Measurements from ENCODE around the gene TIAL1.
"Not testable (repeated sequence)": the region's sequence is repeated elsewhere in the genome, so short reads cannot be mapped to it uniquely, and the experiment has no call there.

Gene TIAL1

DNA sequence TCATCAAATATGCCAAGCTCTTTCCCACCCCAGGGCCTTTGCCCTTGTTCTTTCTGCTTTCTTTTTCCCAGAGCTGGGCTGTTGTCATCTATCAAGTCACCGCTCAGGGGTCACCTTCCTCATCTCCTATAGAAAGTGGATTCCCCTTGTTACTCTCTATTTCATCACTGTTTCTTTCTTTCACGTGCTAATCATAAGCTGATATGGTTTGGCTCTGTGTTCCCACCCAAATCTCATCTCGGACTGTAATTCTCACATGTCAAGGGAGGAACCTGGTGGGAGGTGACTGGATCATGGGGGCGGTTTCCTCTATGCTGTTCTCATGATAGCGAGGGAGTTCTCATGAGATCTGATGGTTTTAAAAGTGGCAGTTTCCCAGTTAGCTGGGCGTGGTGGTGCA lies 17.0 kb upstream of the TIAL1 start:
- no peak for DNase-seq (ENCODE audit: low spot score)

DNA sequence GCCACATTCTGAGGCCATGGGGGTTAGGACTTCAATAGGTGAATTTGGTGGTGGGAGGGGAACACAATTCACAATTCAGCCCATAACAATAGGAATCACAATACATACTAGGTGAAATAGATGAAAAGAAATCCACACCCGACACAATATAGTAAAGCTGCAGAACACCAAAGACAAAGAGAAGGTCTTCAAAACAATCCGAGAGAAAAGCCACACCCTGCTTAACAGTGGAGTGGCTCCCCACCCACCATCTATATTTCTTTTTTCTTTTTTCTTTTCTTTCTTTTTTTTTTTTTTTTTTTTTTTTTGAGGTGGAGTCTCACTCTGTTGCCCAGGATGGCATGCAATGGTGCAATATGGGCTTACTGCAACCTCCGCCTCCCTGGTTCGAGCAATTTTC lies 14.7 kb upstream of the TIAL1 start:
- DNase-seq (ENCODE audit: low spot score), result no peak

DNA sequence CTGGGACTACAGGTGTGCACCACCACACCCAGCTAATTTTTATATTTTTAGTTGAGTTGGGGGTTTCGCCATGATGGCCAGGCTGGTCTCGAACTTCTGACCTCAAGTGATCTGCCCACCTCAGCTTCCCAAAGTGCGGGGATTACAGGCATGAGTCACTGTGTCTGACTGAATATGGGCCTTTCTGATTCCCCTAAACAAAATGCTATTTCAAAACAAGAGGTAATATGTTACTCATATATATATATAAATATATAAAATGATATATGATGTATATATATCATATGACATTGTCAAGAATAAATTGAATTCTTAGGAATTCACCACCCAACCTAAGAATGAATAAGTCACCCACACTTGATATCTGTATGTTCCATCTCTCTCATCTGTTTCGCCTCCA lies 12.8 kb upstream of the TIAL1 start:
- no peak for DNase-seq (ENCODE audit: low spot score)

DNA sequence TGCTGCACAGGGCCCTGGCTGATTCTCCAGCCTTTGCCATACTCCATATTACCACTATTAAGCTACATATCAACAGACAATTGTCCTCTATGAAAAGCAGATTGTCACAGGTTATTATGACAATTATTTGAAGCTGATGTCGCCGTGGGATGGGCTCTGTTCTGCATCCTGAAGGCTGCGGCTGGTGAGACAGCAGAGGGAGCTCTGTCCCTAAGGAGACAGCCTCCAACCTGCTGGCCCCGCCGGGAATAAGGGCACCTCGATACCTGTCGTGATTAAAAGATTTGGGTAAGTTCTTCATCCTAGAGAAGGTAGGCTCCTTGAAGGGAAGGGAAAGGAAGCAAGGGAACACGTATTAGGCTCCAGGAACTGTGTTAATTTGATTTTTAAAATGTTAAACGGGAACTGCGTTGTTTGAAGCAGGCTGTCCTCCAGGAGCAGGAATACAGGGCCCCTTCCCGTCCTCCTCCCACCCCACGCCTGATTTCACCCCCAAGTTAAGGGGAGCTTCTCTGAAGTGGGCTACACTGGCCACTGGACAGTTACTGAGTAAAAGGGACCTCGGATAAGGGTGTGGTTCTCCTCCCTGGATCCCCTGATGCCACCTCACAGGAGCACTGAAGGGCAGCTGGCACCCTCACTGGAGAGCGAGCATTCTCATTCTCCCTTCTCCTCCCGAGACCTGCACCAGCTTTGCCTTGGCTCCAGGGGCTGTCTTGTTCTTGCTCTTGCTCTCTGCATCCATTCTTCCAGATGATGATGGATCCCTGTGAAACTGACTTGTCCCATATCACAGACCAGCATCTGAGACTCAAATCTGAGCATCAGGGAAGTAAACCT lies 11.8 kb upstream of the TIAL1 start:
- DNase-seq (ENCODE audit: low spot score), result peak; percentile 83

DNA sequence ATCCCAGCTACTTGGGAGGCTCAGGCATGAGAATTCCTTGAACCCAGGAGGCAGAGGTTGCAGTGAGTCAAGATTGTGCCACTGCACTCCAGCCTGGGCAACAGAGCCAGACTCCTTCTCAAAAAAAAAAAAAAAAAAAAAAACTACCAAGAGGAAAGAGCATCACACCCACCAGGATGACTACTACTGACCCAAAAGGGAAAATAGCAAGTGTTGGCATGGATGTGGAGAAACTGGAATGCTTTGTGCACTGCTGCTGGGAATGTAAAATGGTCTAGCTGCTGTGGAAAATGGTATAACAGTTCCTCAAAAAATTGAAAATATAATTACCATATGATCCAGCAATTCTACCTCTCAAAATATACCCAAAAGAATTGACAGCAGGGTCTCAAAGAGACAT lies 7.7 kb upstream of the TIAL1 start:
- no peak for DNase-seq (ENCODE audit: low spot score)

DNA sequence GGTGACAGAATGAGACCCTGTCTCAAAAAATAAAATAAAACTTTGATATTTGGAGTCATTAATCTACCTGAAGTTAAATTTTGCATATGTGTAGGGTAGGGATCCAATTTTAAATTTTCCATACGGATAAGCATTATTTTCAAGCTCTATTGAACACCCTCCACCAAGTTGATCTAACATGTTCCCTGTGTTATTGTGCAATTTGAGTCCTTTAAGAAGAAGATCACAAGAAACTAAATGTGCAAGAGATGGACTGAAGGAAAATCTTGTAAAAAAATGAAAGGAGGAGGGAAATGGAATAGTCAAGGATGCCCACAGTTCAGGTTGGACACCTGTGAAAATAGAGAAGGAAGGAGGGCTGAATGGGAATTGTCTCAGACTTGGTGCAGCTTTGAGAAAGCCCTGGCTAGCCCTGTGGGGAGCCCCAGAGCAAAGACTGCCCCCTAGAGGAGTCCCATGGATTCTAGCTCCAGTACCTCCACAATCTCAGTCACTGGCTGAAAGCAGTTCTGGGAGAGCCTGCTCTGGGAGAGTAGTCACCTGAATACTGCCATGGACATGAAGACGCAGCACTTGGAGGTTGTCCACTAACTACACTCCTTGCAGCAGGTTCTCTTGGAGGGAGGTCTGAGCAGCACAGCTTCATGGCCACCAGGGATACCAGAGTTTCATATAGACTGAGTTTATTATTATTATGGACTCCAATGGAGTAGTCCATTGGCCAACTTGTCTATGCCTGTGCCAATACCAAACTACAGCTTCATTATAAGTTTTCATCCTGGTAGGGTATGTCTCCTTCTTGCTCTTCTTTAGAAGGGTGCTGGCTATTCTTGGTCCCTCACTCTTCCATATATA lies 5.7 kb upstream of the TIAL1 start:
- DNase-seq (ENCODE audit: low spot score), result peak; percentile 47

DNA sequence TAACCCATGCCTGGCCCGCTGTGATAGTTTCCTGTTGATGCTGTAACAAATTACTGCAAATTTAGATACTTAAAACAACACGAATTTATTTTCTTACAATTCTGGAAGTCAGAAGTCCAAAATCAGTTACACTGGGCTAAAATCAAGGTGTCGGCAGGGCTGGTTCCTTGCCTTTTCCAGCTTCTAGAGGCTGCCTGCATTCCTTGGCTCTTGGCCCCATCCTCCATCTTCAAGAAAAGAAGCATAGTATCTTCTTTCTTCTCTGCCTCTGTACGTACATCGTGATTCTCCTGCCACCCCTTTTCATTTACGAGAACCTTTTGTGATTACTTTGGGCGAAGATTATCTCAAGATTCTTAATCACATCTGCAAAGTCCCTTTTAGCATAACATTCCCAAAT lies 1.6 kb upstream of the TIAL1 start:
- no peak for DNase-seq (ENCODE audit: low spot score)

DNA sequence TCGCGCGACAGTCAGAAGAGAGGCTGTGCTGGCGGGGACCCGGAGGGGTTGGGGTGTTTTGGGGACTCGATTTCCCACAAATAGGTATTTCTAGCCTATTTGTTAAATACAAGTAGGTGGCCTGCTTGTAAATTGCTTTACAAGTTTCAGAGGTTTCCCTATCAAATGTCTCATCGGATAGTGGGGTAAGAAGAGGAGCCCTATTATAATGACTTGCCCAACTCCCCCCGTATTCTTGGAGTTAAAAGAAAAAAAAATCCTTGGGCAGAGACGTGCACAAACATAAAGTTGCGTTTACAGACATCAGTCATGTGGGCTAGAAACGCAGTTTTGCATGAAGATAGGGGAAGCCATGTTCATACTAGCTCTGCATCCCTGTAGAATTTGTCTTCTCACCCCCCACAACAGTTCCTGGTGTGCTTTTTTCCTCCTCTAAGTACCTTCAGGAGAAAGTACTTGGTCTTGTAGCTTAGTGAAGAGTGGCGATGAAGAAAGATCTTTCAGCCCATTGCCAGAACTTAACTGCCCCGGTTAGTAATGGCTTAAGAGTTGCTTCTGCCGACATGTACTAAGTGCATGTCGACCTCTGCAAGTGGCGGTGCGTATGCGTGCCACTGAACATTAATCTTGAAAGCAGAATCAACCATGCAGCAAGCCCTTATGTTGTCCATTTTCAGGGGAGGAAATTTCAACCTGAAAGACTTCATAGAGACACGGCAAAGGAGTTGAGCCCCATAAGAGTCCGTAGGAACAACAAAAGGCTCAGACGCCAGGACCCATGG lies 832 bp upstream of the TIAL1 start:
- DNase-seq (ENCODE audit: low spot score), result no peak

DNA sequence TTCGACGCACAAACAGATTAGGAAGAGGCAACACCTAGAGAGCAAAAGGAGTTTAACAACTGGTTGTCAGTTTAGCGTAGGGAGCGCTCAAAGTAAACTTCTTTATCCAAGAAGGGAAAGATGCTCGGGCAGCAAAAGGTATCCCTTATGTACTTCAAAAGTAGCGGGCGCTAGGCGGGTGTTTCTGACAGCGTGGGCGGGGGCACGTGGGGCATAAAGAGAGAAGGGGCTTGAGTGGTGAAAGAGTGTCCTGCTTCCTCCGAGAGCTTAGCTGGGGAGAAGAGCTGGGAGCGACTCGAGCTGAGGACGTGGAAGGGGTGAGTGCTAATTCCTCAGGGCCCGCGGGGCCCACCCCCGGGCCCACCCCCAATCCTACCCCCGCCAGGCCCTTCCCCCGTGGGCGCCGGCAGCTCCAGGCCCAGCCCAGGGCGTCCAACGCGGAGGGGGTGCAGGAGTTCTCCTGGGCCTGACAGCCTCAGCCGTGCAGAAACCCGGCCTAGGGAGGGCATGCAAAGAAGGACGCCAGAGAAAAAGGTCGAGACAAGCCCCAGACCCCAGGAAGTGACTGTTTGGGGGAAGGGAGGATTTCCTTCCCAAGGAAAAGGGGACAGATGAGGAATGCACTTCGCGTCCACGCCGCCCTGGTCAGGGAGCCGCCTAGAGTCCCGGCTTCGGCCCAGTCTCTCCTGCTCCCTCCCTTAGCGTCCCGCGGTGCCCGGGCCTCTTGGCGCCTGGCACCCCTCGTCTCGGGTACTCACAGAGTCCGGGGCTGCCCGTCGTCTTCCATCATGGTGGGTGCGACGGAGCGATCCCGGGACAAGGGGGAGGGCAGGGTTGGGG lies 868 bp downstream of the TIAL1 start:
- no peak for DNase-seq (ENCODE audit: low spot score)

DNA sequence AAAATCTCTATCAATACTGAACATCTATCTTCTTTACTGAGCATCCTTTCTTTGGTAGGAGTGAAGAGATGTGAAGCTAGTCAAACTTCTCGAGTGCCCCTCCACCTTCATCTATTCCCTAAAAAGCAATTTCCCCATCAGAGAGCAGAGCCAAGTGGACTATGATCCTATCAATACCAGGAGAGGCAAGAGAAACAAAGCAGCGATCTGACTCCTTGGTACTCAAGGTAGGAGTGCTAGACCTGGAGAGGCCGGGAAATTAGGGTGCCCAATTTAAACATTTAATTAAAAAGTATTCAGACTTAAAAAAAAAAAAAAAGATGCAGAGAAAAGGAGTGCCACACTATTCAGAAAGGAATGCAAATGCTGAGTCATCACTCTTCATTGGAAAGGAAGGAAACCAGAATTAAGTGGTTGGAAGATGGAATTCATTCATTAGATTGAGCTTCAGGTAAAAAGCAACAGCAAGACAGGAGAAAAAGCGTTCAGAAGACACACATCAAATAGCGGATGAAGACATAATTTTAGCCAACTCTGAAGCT lies 1.6 kb downstream of the TIAL1 start:
- no peak for DNase-seq (ENCODE audit: low spot score)

DNA sequence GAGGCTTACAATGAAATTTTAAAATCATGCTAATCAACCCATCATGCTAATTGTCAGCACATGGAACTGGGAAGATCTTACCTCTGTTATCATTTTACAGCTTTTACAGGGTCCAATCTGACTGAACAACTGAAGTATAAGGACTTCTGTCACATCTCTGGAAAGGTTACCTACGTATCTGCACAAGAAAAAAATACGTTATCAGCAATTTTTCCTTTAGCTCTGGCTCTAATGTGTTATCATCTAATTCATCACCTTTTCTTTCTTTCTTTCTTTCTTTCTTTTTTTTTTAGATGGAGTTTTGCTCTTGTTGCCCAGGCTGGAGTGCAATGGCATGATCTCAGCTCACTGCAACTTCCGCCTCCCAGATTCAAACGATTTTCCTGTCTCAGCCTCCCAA lies 8.7 kb downstream of the TIAL1 start:
- no peak for DNase-seq (ENCODE audit: low spot score)

DNA sequence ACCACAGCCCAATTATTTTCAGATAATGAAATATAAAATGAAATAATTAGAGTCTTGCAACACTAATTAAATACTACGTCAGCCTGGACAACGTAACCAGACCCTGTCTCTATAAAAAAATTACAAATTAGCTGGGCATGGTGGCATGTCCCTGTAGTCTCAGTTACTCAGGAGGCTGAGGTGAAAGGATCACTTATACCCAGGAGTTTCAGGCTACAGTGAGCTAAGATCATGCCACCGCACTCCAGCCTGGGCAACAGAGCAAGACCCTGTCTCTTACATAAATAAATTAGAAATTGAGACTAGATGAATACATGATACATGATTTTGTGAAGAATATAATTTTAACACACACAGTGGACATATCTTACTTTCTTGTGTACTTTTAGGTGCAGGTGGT lies 18.4 kb downstream of the TIAL1 start:
- DNase-seq (ENCODE audit: low spot score), result no peak

DNA sequence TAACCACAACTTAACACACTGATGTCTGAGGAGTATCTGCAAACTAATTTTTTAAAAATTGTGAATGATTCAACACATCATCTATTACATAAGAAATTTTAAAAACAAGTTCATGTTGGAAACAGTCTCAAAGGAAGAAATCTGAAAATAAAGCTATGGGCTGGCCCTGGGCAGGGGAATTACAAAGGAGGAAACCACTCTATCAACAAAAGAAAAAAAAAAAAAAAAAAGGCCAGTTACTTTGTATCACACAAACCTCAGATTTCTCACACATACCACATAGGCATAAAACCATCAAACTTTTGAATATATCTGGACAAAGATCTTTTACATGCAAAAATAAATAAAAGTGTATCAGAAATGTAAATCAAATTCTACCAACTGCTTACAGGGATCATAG lies 20.8 kb downstream of the TIAL1 start:
- no peak for DNase-seq (ENCODE audit: low spot score)

DNA sequence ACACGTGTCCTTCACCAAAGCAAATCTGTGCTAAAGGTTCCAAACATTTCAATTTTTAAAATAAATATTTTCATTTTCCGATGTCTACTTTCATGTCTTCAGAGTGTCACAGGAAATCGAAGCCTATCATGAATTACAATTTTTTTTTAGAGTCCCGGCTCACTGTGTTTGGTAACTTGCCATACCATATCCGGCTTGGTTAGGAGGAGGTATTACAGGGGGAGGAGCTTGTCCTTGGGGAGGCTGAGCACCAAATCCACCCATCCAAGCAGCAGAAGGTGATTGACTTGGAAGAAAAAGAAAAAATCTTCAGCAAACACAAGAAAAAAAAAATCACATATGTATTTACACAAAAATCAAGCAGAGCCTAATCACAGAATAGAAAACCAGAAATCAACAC lies 21.3 kb downstream of the TIAL1 start:
- DNase-seq (ENCODE audit: low spot score), result no peak

DNA sequence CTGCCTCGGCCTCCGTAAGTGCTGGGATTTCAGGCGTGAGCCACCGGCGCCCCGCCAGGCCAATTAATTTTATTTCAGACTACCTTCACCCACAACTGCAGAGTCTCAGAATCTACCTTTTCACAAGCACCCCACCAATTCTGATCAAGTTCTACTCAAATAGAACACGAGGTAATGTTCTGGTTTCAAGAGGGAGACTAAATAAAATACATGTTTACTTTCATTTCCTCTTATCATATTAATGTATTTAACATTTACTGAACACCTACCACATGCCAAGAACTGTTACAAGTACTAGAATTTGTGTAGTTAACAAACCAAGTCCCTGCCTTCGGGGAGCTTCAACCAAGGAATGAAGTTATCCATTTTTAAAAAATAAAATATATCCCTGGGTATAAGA lies 28.8 kb downstream of the TIAL1 start:
- no peak for DNase-seq (ENCODE audit: low spot score)

DNA sequence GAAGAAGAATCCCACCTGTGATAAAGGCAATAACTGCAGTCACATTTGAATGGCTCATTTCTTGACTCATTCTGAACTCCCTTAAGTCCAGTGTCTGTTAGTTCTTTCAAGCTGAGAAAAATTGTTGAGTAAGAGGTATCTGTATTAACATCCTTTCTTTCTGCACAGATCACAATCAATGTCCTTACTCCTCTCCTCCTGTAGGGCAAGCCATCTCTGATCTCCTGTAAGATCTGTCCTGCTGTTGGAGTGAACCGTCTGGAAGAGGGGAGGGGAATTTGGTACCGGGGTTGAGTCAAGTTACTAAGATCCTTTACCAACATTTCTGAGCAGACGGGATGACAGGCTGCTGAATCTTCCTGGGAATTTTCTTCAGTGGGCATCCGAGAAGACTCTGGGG lies 34.7 kb downstream of the TIAL1 start:
- no peak for DNase-seq (ENCODE audit: low spot score)

DNA sequence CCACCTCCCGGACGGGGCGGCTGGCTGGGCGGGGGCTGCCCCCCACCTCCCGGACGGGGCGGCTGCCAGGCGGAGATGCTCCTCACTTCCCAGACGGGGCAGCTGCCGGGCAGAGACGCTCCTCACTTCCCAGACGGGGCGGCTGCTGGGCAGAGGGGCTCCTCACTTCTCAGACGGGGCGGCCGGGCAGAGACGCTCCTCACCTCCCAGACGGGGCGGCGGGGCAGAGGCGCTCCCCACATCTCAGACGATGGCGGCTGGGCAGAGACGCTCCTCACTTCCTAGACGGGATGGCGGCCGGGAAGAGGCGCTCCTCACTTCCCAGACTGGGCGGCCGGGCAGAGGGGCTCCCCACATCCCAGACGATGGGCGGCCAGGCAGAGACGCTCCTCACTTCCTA lies 37.3 kb downstream of the TIAL1 start:
- not testable (repeated sequence) for DNase-seq (ENCODE audit: low spot score)

DNA sequence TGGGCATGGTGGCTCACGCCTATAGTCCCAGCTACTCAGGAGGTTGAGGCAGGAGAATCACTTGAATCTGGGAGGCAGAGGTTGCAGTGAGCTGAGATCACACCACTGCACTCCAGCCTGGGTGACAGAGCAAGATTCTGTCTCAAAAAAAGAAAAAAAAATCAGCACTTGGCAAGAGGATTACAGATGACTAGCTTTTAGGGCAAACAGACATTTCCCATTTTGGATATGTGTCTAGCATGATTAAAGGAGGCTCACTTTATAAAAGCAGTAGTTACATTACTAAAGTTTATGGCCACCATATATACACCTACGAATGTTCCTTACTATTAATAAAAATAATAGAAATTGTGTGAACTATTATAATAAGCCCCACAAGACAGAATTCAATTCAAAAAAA lies 40.7 kb downstream of the TIAL1 start:
- DNase-seq (ENCODE audit: low spot score), result not testable (repeated sequence)

DNA sequence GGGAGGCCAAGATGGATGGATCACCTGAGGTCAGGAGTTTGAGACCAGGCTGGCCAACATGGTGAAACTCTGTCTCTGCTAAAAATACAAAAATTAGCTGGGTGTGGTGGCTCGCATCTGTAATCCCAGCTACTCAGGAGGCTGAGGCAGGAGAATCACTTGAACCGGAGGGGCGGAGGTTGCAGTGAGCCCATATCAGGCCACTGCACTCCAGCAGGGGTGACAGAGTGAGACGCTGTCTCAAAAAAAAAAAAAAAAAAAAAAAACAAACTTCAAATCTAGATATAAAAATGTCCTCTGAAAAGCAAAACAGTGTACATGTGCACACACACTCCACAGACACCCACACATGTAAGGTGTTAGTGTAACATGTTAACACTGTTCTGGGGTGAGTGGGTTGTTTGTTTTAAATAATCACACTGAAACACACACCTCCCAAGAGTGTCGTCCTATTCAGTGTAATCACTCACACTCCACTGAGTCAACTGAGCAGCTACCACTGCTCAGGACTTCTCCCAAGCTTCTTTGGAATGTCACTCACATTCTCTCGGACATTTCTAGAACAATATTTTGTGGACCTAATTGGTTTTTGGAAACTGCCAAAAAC lies 41.5 kb downstream of the TIAL1 start:
- no peak for DNase-seq (ENCODE audit: low spot score)

DNA sequence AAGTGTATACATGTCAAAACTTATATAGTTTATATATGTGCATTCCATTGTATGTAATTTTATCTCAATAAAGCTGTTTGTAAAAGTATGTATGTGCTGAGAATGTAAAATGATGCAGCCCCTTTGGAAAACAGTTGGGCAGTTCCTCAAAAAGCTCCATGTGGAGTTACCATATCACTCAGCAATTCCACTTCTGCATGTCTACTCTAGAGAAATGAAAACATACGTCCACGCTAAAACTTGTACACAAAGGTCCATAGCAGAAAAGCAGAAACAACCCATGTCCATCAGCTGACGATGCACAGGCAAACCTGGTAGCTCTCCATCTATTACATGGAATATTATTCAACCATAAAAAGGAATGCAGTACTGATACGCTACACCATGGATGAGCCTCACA lies 45.9 kb downstream of the TIAL1 start:
- no peak for DNase-seq (ENCODE audit: low spot score)
